ENCODE measurements around the gene MAP7D1. TPM values are rescaled to one million over a fixed set of nuclear protein-coding genes. Genes with fewer than 3 reads are reported as not detected.

The MAP7D1 gene
- total RNA-seq, 1 experiment from 2014 or later, result 192 TPM

- TF ChIP-seq EZH2 (IDR thresholded peaks at IDR 0.05; ENCODE audit: borderline replicate concordance, low read depth, low read length, poor library complexity, severe bottlenecking), result no peak
- TF ChIP-seq, protein P1, sequence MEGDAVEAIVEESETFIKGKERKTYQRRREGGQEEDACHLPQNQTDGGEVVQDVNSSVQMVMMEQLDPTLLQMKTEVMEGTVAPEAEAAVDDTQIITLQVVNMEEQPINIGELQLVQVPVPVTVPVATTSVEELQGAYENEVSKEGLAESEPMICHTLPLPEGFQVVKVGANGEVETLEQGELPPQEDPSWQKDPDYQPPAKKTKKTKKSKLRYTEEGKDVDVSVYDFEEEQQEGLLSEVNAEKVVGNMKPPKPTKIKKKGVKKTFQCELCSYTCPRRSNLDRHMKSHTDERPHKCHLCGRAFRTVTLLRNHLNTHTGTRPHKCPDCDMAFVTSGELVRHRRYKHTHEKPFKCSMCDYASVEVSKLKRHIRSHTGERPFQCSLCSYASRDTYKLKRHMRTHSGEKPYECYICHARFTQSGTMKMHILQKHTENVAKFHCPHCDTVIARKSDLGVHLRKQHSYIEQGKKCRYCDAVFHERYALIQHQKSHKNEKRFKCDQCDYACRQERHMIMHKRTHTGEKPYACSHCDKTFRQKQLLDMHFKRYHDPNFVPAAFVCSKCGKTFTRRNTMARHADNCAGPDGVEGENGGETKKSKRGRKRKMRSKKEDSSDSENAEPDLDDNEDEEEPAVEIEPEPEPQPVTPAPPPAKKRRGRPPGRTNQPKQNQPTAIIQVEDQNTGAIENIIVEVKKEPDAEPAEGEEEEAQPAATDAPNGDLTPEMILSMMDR (conservative IDR thresholded peaks at IDR 0.05; ENCODE audit: low read depth, low read length), result 0 out of 2 replicates have a peak, but pooled peaks have one; percentile 32
- no peaks in the 10 kb centered on the region for H3K4me1 ChIP-seq (ENCODE audit: insufficient read depth, low read length, poor library complexity, severe bottlenecking)
- POLR2A ChIA-PET (ENCODE audit: low non-redundant PET), result no interaction called here
- intact Hi-C loops (cut with micrococcal nuclease; ENCODE audit: unreplicated experiment), result no loop called here
- H3K9me3 ChIP-seq (ENCODE audit: low read depth, low read length, poor library complexity, severe bottlenecking), result no peaks in the 10 kb centered on the region
- no peaks in the 10 kb centered on the region for H3K27me3 ChIP-seq (replicated peaks; ENCODE audit: insufficient read depth, low read depth, low read length, poor library complexity)
- no TSS peak for BruUV-seq (replicated peaks)
- no peak overlapping the region for H3K27ac ChIP-seq (ENCODE audit: low read depth, low read length, poor library complexity, severe bottlenecking)
- peak; percentile 67 for DNase-seq (ENCODE audit: low spot score)
- CTCF ChIA-PET, result interaction anchor here (0.7 kb wide), 1 partner anchor 105 kb away, joined by 19 read pairs; no protein-coding TSS in a partner anchor
- H3K36me3 ChIP-seq (ENCODE audit: insufficient read depth, low read length, poor library complexity, severe bottlenecking), result no peaks in the 10 kb centered on the region
- H3K4me3 ChIP-seq (ENCODE audit: low read depth, low read length, poor library complexity, severe bottlenecking), result no peak overlapping the region
These were observed 53.2 kb downstream of the MAP7D1 start for GRCh38 chr1:36208978-36209703.

DNA sequence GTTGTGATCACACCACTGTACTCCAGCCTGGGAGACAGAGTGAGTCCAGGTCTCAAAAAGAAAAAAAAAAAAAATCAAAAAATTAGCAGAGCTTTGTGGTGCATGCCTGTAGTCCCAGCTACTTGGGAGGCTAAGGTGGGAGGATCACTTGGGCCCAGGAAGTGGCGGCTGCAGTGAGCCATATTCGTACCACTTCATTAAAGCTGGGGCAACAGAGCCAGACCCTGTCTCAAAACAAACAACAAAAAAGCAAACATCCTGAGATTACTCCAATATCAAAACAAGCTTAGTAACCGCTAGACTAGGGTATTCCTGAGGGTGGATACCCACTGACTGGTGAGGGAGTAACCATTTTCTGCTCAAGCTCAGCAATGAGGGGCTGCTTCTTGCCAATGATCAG, 55.3 kb downstream of the MAP7D1 start:
- TF ChIP-seq, protein P1 (conservative IDR thresholded peaks at IDR 0.05; ENCODE audit: low read depth, low read length), result no peak
- no peaks in the 10 kb centered on the region for H3K9me3 ChIP-seq (ENCODE audit: low read depth, low read length, poor library complexity, severe bottlenecking)
- H3K27me3 ChIP-seq (replicated peaks; ENCODE audit: insufficient read depth, low read depth, low read length, poor library complexity), result no peaks in the 10 kb centered on the region
- POLR2A ChIA-PET (ENCODE audit: low non-redundant PET), result no interaction called here
- no peaks in the 10 kb centered on the region for H3K4me1 ChIP-seq (ENCODE audit: insufficient read depth, low read length, poor library complexity, severe bottlenecking)
- H3K27ac ChIP-seq (ENCODE audit: low read depth, low read length, poor library complexity, severe bottlenecking), result no peak overlapping the region
- BruUV-seq (replicated peaks), result no TSS peak
- no peaks in the 10 kb centered on the region for H3K36me3 ChIP-seq (ENCODE audit: insufficient read depth, low read length, poor library complexity, severe bottlenecking)
- DNase-seq (ENCODE audit: low spot score), result no peak
- H3K4me3 ChIP-seq (ENCODE audit: low read depth, low read length, poor library complexity, severe bottlenecking), result no peak overlapping the region
- CTCF ChIA-PET, result no interaction called here
- intact Hi-C loops (cut with micrococcal nuclease; ENCODE audit: unreplicated experiment), result no loop called here

DNA sequence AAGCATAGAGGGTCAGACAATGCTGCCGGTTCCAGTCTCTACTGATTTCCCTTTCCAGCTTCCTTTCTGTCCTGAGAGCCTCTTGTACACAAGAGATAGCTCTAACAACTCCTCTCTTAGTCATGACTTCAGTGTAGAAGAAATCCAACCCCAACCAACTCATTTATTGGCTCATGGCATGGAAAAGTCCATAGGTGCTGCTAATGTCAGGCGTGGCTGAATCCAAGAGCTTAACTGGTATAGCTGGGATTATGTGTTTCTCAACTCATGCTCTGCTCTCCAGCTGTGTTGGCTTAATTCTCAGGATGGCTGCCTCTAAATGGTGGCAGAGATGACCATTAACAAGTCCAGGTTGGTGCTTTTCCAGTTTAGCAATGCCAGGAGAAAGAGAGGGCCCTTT, 55.9 kb downstream of the MAP7D1 start:
- no TSS peak for BruUV-seq (replicated peaks)
- no peak overlapping the region for H3K4me3 ChIP-seq (ENCODE audit: low read depth, low read length, poor library complexity, severe bottlenecking)
- H3K9me3 ChIP-seq (ENCODE audit: low read depth, low read length, poor library complexity, severe bottlenecking), result no peaks in the 10 kb centered on the region
- CTCF ChIA-PET, result no interaction called here
- intact Hi-C loops (cut with micrococcal nuclease; ENCODE audit: unreplicated experiment), result no loop called here
- H3K4me1 ChIP-seq (ENCODE audit: insufficient read depth, low read length, poor library complexity, severe bottlenecking), result no peaks in the 10 kb centered on the region
- H3K27ac ChIP-seq (ENCODE audit: low read depth, low read length, poor library complexity, severe bottlenecking), result no peak overlapping the region
- H3K36me3 ChIP-seq (ENCODE audit: insufficient read depth, low read length, poor library complexity, severe bottlenecking), result no peaks in the 10 kb centered on the region
- POLR2A ChIA-PET (ENCODE audit: low non-redundant PET), result no interaction called here
- no peak for DNase-seq (ENCODE audit: low spot score)
- TF ChIP-seq EZH2 (IDR thresholded peaks at IDR 0.05; ENCODE audit: borderline replicate concordance, low read depth, low read length, poor library complexity, severe bottlenecking), result no peak
- TF ChIP-seq, protein P1 (conservative IDR thresholded peaks at IDR 0.05; ENCODE audit: low read depth, low read length), result no peak
- no peaks in the 10 kb centered on the region for H3K27me3 ChIP-seq (replicated peaks; ENCODE audit: insufficient read depth, low read depth, low read length, poor library complexity)

All from A673 (cell line).